HG02884 (cell line): ENCODE results near the gene SORCS2.

Experiments
- ATAC-seq: cut with Tn5 transposase; IDR thresholded peaks from one replicate; pipeline ENCODE4 v1.9.1; 2021; ENCODE audit warnings: mild to moderate bottlenecking, moderate library complexity; ENCODE audit not compliant: unreplicated experiment

The SORCS2 gene

GRCh38 chr4:7366180-7366945 lies 174.0 kb downstream of the SORCS2 start:
- ATAC-seq, result no peak

GRCh38 chr4:7366954-7367353 lies 174.6 kb downstream of the SORCS2 start:
- ATAC-seq, result no peak

- no peak for ATAC-seq
These were observed 175.1 kb downstream of the SORCS2 start for GRCh38 chr4:7367406-7367805.

- ATAC-seq, result no peak
These were observed 175.5 kb downstream of the SORCS2 start for GRCh38 chr4:7367864-7368277.

- no peak for ATAC-seq
These were observed 176.0 kb downstream of the SORCS2 start for GRCh38 chr4:7368296-7368695.

GRCh38 chr4:7369511-7369910 lies 177.2 kb downstream of the SORCS2 start:
- ATAC-seq, result no peak

GRCh38 chr4:7370038-7370437 lies 177.7 kb downstream of the SORCS2 start:
- ATAC-seq, result no peak

- no peak for ATAC-seq
These were observed 179.0 kb downstream of the SORCS2 start for GRCh38 chr4:7371210-7371941.

- no peak for ATAC-seq
These were observed 180.3 kb downstream of the SORCS2 start for GRCh38 chr4:7372673-7373072.

GRCh38 chr4:7374571-7374970 lies 182.2 kb downstream of the SORCS2 start:
- ATAC-seq, result no peak

- no peak for ATAC-seq
These were observed 183.1 kb downstream of the SORCS2 start for GRCh38 chr4:7375427-7375826.

- no peak for ATAC-seq
These were observed 185.0 kb downstream of the SORCS2 start for GRCh38 chr4:7377223-7377865.

- no peak for ATAC-seq
These were observed 186.8 kb downstream of the SORCS2 start for GRCh38 chr4:7379186-7379585.

GRCh38 chr4:7379719-7380118 lies 187.4 kb downstream of the SORCS2 start:
- no peak for ATAC-seq

- ATAC-seq, result no peak
These were observed 189.0 kb downstream of the SORCS2 start for GRCh38 chr4:7381221-7381889.

- ATAC-seq, result no peak
These were observed 189.7 kb downstream of the SORCS2 start for GRCh38 chr4:7381890-7382633.

- no peak for ATAC-seq
These were observed 190.3 kb downstream of the SORCS2 start for GRCh38 chr4:7382634-7383014.

- no peak for ATAC-seq
These were observed 190.9 kb downstream of the SORCS2 start for GRCh38 chr4:7383266-7383665.

GRCh38 chr4:7384003-7384928 lies 191.9 kb downstream of the SORCS2 start:
- ATAC-seq, result no peak
